Smooth muscle cell (in vitro differentiated cells): ENCODE data around the gene ZNF507. TPM values are rescaled to one million over a fixed set of nuclear protein-coding genes. Genes with fewer than 3 reads are reported as not detected.

Source experiments
- DNase-seq: peaks from one replicate; lab custom pipeline; 2025; ENCODE audit not compliant: unreplicated experiment; lab: John Stamatoyannopoulos, UW
- H2AFZ ChIP-seq: fragments of 200-600 bp; sonication (generic); 2 replicates; pipeline ENCODE4 v1.6.0; 2016; ENCODE audit warnings: antibody characterized with exemption, low read depth, mild to moderate bottlenecking
- H3F3A ChIP-seq: fragments of 200-600 bp; sonication (generic); 2 replicates; pipeline ENCODE4 v1.6.0; 2017; ENCODE audit warnings: antibody characterized with exemption, low read depth
- H3K27ac ChIP-seq: fragments of 200-600 bp; sonication (generic); 2 replicates; pipeline ENCODE4 v1.5.1; 2016; ENCODE audit warnings: low read depth, mild to moderate bottlenecking
- H3K27me3 ChIP-seq: fragments of 200-600 bp; sonication (generic); 2 replicates; pipeline ENCODE4 v1.6.1; 2016; ENCODE audit warnings: low read depth, mild to moderate bottlenecking
- H3K36me3 ChIP-seq: fragments of 200-600 bp; sonication (generic); 2 replicates; pipeline ENCODE4 v1.5.1; 2016; ENCODE audit warnings: low read depth
- H3K4me1 ChIP-seq: fragments of 200-600 bp; sonication (generic); 2 replicates; pipeline ENCODE4 v1.5.1; 2016; ENCODE audit warnings: low read depth
- H3K4me2 ChIP-seq: fragments of 200-600 bp; sonication (generic); 2 replicates; pipeline ENCODE4 v1.6.0; 2016; ENCODE audit warnings: mild to moderate bottlenecking
- H3K4me3 ChIP-seq: fragments of 200-600 bp; sonication (generic); 2 replicates; pipeline ENCODE4 v1.5.1; 2016; ENCODE audit warnings: mild to moderate bottlenecking
- H3K79me2 ChIP-seq: fragments of 200-600 bp; sonication (generic); 2 replicates; pipeline ENCODE4 v1.6.0; 2016; ENCODE audit warnings: low read depth, mild to moderate bottlenecking
- H3K9ac ChIP-seq: fragments of 200-600 bp; sonication (generic); 2 replicates; pipeline ENCODE4 v1.6.0; 2016; ENCODE audit warnings: low read depth
- H3K9me3 ChIP-seq: fragments of 200-600 bp; sonication (generic); replicated peaks from 2 replicates; pipeline ENCODE4 v1.5.1; 2016; ENCODE audit warnings: low read depth
- H4K20me1 ChIP-seq: fragments of 200-600 bp; sonication (generic); 2 replicates; pipeline ENCODE4 v1.6.0; 2016; ENCODE audit warnings: low read depth
- CTCF ChIP-seq: fragments of 200-600 bp; sonication (generic); IDR thresholded peaks from 2 replicates; pipeline ENCODE4 v1.5.1; 2017; ENCODE audit warnings: borderline replicate concordance, mild to moderate bottlenecking, antibody characterized with exemption; ENCODE audit not compliant: insufficient read depth, poor library complexity, severe bottlenecking
- WGBS: methylation state at CpG from one replicate; pipeline ENCODE4 v1.1.7; 2016; ENCODE audit warnings: low lambda C conversion rate; 5-methylcytosine and 5-hydroxymethylcytosine counted together
- polyA plus RNA-seq: library from polyadenylated mRNA; unstranded; fragments of >200 nt; fragmentation: Nextera tagmentation; extraction: Ambion mirVana; gene quantifications from 2 replicates; pipeline ENCODE4 v1.2.1, GENCODE V29; 2016
- total RNA-seq: library from RNA; depleted of rRNA; stranded (reverse); fragments of >200 nt; gene quantifications from 2 replicates; pipeline ENCODE4 v1.2.3, GENCODE V29; 2014

The ZNF507 gene
- total and polyA plus RNA-seq, 2 experiments from 2014 or later = 4.4 to 8.0 TPM

DNA sequence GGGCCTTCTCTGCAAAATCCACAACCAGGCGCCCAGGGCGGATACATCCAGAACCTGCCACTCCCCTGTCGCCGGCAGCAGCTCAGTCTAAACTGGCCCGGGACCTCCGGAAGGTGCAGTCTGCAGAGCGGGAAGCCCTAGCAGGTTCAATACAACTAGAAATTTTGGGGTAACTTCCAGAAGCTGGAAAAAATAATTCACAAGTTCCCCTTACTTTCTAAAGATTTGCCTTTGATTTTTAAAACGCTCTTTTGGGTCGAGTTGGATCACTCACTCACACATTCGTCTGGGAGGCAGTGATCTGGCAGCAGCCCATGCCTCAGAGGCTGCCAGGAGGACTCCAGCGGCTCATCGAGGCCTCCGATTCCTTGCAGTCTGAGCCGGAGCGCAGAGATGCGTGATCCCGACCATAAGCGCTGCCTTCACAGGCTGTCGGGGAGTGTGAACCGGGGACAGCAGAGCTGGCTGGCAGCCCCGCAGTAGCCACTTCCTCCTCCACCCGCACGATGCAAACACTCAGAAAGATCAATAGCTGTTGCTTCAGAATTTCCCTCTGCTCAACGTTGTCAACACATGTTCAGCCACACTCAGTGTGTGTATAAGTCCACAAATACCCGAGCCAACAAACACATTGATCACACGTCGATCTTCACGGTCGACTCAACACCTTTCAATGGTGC, 35.6 kb upstream of the ZNF507 start:
- Histone ChIP-seq H3K4me3 (no peak overlapping the region), H3K36me3 (no peaks in the 10 kb centered on the region), H3K27me3 (peaks cover 13% of the 10 kb centered on the region), H3K9ac (no peak overlapping the region), H4K20me1 (no peaks in the 10 kb centered on the region), H3F3A (no peaks in the 10 kb centered on the region), H3K4me2 (no peak overlapping the region), H2AFZ (no peak overlapping the region), H3K9me3 (no peaks in the 10 kb centered on the region), H3K4me1 (no peaks in the 10 kb centered on the region), H3K27ac (no peak overlapping the region), H3K79me2 (no peaks in the 10 kb centered on the region)
- TF ChIP-seq CTCF = no peak
- no peak for DNase-seq
- WGBS = 89% methylated on average over 28 of the region's 29 CpGs

GRCh38 chr19:32311371-32311770, 34.0 kb upstream of the ZNF507 start:
- Histone ChIP-seq H3K79me2 (no peaks in the 10 kb centered on the region), H3F3A (no peaks in the 10 kb centered on the region), H3K9ac (no peak overlapping the region), H3K27me3 (peaks cover 13% of the 10 kb centered on the region), H3K36me3 (no peaks in the 10 kb centered on the region), H3K4me1 (no peaks in the 10 kb centered on the region), H3K27ac (no peak overlapping the region), H4K20me1 (no peaks in the 10 kb centered on the region), H3K4me2 (no peak overlapping the region), H3K9me3 (no peaks in the 10 kb centered on the region), H3K4me3 (no peak overlapping the region), H2AFZ (no peak overlapping the region)
- WGBS = 92% methylated on average over 10 of the region's 10 CpGs
- DNase-seq = no peak
- TF ChIP-seq CTCF = no peak

- Histone ChIP-seq H3K4me3 (no peak overlapping the region), H4K20me1 (no peaks in the 10 kb centered on the region), H3K4me2 (no peak overlapping the region), H3K9me3 (no peaks in the 10 kb centered on the region), H2AFZ (no peak overlapping the region), H3K79me2 (no peaks in the 10 kb centered on the region), H3K36me3 (no peaks in the 10 kb centered on the region), H3K27ac (no peak overlapping the region), H3K27me3 (peaks cover 13% of the 10 kb centered on the region), H3F3A (no peaks in the 10 kb centered on the region), H3K9ac (no peak overlapping the region), H3K4me1 (no peaks in the 10 kb centered on the region)
- TF ChIP-seq CTCF = no peak
- 78% methylated on average over 6 of the region's 6 CpGs for WGBS
- no peak for DNase-seq
These were observed 31.7 kb upstream of the ZNF507 start for GRCh38 chr19:32313569-32314265.
